Glomerular visceral epithelial cell (primary cell): ENCODE measurements around the gene TYRO3.
A peak's percentile ranks its signal among the peaks of the same experiment; 100 is the strongest.

Experiments
- DNase-seq: peaks from one replicate; pipeline ENCODE4 v3.0.0-alpha.2; 2016; ENCODE audit errors: extremely low spot score

Gene TYRO3

DNA sequence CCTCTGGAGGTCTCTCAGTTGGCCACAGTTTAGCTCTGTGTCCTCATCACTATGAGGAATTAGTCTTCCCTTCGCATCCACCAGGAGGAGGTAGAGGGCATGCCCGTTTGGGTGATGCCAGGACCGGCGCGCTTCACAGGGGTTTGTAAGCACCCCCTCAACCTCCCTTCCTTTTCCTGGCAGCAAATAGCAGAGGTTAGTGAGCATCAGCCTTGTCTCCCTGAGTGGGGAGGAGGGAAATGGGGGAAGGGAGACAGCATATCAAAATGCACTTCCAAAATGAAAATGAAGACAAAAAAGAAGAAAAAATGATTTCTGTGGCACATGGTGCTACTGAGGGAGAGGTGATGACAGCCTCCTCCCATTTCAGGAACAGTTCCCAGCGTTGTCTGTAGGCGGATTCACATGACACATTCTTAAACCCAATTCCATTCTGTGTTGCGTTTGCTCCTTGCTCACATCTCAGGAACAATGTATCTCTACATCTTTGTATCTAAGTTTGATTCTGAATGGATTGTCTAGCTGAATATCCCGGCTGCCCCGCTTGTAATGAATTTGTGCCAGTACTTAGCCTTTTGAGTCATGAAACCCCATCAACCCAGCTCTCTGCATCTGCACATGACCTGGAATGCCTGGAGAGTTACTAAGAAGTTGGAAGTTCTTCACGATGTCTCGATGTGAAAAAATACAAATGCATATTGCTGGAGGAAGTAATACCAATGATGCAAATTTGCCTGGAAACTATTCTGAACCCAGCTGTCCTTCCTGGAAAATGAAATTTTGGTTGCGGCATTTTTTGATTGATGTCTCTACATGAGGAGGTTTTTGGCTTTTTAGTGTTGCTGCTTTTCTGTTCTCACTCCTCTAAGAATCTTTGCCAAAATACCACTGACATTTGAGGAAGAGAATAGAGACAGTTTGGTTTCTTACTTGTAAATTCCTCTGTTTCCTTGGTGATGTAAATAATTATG is 45.2 kb downstream of the TYRO3 start:
- DNase-seq: peak; percentile 67

DNA sequence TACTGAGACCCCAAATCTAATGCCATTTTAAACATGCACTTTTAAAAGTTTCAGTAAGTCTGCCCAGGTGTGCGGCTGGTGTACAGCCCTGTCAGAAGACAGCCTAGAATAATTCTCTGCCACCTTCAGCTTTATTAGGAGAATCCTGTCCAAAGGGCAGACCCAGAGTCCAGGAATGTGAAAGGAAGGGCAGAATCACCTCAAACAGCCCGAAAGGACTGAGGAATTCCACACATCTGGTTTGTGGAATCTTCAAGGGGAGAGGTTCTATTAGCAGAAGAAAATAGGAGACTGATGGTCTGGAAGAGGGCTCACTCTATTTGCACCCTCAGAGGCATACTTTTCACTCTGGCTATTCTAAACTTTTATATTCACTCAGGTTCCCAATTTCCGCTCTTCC is 46.6 kb downstream of the TYRO3 start:
- no peak for DNase-seq

DNA sequence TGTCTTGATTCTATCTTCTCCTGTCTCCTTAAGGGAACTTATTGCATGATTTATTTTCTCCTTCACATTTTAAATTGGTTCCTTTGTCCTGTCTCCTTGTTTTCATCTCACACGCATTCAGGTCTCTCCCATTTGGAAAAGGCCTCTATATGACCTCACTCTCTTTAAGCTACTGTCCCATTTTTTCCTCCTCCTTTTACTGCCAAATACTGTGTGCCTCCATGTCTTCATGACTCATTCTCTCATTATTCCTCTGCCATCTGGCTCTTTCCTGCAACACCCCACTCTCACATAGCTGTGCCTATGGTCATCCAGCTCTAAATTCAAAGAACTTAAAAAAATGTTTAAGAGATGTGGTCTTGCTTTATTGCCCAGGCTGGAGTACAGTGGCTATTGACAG is 48.0 kb downstream of the TYRO3 start:
- peak; percentile 56 for DNase-seq

DNA sequence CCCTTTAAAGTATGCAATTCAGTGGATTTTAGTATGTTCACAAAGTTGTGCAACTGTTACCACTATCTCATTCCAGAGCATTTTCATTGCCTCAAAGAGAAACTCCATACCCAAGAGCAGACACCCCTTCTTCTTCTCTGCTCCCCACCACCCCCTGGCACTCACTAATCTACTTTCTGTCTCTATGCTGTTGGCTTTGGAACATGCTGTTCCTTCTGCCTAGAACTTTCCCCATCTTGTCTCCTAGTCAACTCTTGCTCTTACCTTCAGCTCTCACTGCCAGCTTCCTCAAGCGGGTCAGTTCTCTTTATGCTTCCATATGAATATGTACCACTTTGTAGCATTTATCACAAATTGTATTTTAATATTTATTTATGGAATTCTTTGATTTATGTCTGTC is 50.1 kb downstream of the TYRO3 start:
- no peak for DNase-seq

DNA sequence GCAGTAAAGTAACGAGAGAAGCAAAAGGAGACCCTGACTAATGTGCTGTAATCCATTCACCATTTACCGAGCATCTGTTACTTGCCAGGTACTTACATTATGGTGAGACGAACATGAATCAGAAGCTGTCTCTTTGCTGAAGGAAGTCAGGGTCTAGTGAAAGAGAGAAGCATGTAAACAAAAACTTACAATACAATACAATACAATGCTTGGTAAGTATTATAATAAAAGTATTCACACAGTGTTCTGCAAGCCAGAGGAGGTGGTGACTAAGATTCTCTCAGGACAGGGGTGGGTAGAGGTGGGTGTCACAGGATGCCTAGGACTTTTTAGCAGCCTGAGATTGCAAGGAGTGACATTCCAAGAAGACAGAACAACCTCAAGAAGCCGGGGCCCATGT is 51.0 kb downstream of the TYRO3 start:
- DNase-seq: no peak

DNA sequence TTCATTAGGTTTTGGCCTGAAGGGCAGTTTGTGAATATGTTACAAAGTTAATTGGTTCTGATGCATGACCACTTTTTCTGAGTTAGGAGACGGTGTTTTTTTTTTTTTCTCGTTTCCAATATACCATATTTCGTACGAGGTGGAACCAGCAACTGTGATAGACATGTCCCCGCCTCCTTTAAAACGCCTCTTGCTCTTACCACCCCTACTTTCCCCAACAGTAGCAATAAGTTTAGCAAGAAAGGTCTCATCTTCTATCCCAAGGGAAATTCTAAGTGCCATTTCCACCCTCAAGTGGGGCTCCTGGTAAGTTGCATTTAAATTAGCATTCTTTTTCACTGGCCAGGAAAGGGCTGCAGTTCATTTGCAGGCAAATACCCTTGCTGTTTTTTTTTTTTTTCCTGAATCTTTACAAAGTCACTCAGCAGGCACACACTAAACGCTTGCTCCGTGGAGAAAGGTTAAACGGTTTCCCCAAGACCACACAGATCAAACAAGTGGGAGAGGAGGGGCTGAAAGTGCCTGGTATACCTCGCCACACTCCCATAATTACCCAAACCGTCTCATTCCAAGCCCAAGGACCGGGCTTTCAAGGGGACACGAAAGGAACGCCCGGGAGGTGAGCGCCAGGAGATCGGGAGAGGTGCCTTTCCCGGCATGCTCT is 61.7 kb downstream of the TYRO3 start:
- no peak for DNase-seq

DNA sequence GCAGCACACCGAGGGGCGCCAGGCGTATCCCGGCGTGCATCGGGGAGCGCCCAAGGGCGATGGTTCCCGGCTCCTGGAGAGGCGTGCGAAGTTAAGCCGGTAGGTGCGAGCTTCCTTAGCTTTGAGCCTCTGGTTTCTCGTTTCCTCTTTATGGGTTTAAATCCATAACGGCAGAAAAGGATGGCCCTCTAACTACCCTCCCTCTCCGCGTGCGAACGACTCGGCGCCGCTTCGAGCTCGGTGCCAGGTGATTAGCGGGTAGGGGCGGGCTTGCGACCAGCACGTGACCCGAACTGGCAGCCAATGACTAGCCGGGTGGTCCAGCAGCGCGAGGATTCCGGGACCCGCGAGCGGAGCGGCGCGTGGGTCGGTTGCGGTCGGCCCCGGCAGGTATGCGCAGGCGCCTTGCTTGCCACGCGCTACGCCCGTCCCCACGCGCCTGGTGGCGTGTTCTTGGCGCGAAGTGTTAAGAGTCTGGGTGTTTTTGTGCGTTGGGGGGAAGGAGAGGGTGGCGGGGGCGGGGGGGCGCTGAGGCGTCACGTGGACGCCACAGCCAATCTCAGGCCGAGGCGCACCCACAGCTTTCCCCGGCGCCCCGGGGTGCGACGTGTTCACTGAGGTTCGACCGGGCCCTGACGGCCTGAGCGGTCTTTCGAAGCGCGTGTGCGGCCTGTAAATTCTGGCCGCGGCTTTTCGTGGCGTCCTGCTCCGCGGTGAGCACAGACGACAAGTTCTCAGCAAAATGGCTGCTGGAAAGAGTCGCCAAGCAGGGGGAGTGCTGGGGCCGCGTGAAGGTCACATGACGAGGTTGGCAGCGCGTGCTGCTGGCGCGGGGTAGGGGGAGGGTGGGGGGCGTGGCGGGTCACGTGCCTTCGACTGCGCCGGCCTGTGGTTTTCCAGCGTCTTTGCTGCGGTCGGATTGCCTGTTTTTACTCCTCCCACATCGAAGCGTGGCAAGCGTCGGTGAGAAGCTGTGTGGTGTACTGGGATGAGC is 62.5 kb downstream of the TYRO3 start:
- DNase-seq: peak; percentile 60

DNA sequence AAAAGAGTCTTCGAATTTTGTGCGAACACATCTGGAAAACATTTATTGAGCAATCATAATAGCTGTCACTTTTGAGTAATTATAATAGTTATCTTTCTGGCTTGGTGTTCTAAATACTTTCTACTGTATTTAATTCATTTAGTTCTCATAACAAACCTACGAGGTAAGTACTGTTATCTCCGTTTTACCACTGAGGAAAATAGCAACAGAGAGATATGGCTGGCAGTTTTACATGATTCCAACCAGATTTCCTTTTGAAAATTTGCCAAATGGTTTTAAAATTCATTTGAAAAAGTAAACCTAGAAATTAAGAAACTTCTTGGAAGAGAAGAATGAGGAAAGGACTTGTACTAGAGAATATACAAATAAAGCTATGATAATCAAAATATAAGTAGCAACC is 63.9 kb downstream of the TYRO3 start:
- no peak for DNase-seq

DNA sequence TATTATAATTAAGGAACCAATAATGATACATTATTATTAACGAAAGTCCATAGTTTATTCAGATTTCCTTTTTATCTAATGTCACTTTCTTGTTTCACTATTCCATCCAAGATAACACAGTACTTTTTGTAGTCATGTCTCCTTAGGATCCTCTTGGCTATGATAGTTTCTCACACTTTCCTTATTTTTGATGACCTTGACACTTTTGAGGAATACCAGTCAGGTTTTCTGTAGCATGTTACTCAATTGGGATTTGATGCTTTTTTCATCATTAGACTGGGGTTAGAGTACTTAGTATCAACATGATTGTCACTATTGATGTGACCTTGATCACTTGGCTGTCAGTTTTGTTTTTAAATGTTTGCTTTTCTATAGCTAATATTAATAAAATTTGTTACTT is 68.2 kb downstream of the TYRO3 start:
- DNase-seq: no peak

DNA sequence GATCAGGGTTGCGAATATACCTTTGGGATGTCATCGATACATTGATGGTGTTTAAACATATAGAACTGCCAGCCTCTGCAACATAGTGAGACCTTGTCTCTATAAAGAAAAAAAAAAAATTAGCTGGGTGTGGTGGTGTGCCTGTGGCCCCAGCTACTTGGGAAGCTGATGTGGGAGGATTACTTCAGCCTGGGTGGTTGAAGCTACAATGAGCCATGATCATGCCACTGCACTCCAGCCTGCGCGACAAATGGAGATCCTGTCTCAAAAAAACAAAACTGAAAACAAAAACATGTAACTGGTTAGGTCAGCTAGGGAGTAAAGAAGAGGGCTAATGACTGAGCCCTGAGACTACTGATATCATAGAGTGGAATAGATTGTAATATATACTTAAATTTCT is 70.5 kb downstream of the TYRO3 start:
- DNase-seq: no peak

DNA sequence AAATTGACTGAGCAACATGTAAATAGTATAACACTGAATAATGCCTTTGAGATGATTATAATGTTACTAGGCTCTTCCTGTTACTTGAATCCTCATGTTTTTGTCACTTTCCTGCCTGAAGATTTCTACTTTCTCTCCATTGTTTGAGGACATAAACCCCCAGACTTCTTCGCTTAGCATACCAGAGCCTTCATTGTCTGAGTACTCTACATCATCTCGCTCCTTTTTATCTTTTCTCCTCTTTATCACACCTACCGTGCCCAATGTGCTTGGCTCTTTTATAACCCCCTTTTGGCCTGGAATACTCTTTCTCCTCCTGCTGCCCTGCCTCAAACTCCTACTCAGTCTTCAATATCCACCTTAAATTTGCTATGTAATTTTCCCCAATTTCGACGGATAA is 70.9 kb downstream of the TYRO3 start:
- no peak for DNase-seq

DNA sequence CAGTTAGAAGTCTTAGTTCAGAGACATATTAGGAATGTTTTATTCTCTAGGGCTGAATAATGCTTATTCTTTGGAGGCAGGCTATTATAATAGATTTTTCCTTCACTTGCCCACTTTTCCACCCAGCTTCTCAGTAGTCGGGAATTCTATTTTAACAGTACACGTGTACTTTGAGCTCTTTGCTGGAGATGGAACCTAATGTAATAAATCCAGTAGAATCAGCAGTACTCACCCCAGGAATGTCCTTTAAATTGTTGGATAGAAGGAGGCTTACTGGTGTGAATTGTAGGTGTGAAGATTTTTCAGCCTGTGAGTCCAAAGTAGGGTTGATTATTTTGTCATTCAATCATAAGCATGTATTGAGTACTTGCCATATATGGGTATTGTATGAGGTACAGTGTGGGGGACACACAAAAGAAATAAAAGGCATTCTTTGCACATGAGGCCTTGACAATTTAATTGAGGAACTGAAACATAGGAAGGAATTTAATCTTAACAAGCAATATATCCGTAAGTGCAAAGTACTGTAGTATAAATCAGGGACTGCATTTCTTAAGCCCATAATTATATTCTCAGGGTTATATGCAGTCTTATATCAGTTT is 71.7 kb downstream of the TYRO3 start:
- DNase-seq: no peak

DNA sequence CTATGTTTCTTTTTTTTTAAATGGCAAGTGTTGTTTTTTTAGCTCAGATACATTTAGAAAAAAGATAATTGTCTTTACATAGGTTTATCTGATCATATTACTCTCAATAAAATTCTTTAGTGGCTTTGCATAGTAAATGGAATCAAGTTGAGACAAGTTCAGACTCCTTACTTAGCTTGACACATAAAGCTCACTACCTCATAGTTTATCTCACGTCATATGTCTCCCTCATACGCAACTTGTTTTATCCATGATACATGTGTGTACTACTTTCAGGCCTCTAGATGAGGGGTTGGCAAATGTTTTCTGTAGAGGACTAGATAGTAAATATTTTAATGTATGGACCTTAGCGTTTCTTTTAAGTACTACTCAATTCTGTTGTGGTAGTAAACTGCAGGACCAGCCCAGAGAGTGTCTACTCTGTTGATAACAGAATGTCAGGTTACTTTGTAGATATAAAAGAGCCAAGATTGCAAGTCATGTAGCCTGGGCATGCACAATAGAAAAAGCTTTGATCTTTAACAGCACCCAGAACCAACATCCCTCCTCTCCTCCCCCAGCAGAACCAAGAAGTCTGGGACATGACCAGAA is 73.0 kb downstream of the TYRO3 start:
- DNase-seq: no peak
